CD4-positive, alpha-beta T cell treated with Interleukin-21 for 1 hour (primary cell): Measurements from ENCODE around the gene TAGLN.

ENCODE experiments used
- DNase-seq: peaks from one replicate; pipeline ENCODE4 v3.0.0-alpha.2; 2020

TAGLN gene

GRCh38 chr11:117217141-117218084, 18.2 kb downstream of the TAGLN start:
- no peak for DNase-seq

GRCh38 chr11:117218133-117218915, 19.2 kb downstream of the TAGLN start:
- no peak for DNase-seq

GRCh38 chr11:117219001-117219400, 19.8 kb downstream of the TAGLN start:
- DNase-seq, result no peak

- no peak for DNase-seq
These were observed 20.3 kb downstream of the TAGLN start for GRCh38 chr11:117219455-117219854.

GRCh38 chr11:117219995-117220394, 20.8 kb downstream of the TAGLN start:
- no peak for DNase-seq

- no peak for DNase-seq
These were observed 21.4 kb downstream of the TAGLN start for GRCh38 chr11:117220568-117220967.

GRCh38 chr11:117220999-117221774, 22.0 kb downstream of the TAGLN start:
- no peak for DNase-seq

GRCh38 chr11:117221775-117222517, 22.8 kb downstream of the TAGLN start:
- no peak for DNase-seq

- DNase-seq, result no peak
These were observed 24.0 kb downstream of the TAGLN start for GRCh38 chr11:117222991-117223740.

GRCh38 chr11:117223741-117224689, 24.8 kb downstream of the TAGLN start:
- DNase-seq, result no peak

- no peak for DNase-seq
These were observed 26.5 kb downstream of the TAGLN start for GRCh38 chr11:117225553-117226170.

- DNase-seq, result peak; percentile 80
These were observed 27.5 kb downstream of the TAGLN start for GRCh38 chr11:117226388-117227385.

- DNase-seq, result no peak
These were observed 28.9 kb downstream of the TAGLN start for GRCh38 chr11:117228091-117228490.

- DNase-seq, result no peak
These were observed 30.2 kb downstream of the TAGLN start for GRCh38 chr11:117229411-117229810.

GRCh38 chr11:117229931-117230285, 30.7 kb downstream of the TAGLN start:
- no peak for DNase-seq

GRCh38 chr11:117230286-117230961, 31.3 kb downstream of the TAGLN start:
- peak; percentile 67 for DNase-seq

GRCh38 chr11:117230999-117231841, 32.0 kb downstream of the TAGLN start:
- DNase-seq, result no peak
